ENCODE results near the gene TRERF1.

Gene TRERF1

DNA sequence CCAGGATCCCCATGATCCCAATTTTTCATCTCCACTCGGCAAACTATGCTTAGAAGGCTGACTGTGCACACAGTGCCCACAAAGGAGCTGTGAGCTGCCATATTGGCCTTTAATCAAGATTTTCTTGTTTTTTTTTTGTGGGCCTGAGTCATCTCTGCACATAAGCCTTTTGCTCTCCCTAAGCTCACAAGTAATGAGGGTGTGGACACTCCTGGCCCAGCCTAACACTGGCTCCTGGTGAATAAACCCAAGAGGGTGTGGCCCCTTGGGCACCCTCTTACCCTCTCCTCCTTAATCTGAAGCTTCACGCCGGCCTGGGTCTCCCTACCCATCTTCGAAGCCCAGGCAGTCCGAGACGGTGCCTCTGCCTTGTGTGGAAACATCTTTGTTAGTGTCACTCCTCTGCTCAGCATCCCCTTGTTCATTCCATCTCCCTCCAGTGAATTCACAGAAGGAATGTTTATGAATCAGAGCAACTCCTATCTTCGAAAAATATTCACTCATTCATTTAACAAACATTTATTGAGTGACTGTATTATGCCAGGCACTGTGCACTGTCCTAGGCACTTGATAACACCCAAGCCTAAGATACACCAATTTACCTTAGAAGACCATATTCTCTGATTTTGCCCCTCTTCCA is 211.9 kb downstream of the TRERF1 start:
- H3K4me3 ChIP-seq (ENCODE audit: low read length): no peak overlapping the region
- TF ChIP-seq, protein P1, sequence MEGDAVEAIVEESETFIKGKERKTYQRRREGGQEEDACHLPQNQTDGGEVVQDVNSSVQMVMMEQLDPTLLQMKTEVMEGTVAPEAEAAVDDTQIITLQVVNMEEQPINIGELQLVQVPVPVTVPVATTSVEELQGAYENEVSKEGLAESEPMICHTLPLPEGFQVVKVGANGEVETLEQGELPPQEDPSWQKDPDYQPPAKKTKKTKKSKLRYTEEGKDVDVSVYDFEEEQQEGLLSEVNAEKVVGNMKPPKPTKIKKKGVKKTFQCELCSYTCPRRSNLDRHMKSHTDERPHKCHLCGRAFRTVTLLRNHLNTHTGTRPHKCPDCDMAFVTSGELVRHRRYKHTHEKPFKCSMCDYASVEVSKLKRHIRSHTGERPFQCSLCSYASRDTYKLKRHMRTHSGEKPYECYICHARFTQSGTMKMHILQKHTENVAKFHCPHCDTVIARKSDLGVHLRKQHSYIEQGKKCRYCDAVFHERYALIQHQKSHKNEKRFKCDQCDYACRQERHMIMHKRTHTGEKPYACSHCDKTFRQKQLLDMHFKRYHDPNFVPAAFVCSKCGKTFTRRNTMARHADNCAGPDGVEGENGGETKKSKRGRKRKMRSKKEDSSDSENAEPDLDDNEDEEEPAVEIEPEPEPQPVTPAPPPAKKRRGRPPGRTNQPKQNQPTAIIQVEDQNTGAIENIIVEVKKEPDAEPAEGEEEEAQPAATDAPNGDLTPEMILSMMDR (conservative IDR thresholded peaks at IDR 0.05; ENCODE audit: low read depth, low read length): no peak
- DNase-seq (ENCODE audit: low read depth): peak; percentile 43

DNA sequence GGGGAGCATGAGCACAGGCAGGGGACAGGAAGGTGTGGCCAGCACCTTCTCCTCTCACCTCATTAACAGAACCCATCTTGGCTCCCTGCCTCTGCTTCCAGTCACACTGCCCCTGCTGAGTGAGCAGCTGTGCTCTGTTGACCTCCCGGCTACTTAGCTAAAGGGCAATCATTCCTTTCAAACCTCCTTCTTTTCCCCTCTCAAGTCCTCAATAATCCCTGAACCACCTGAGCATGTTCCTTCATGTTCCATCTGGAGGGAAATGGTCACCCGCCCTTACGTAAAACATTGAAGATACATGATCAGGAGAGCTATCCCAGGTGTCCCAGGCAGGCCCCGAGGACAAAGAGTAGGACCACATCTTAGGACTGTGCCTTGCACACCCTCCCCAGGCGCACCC is 212.4 kb downstream of the TRERF1 start:
- no peak overlapping the region for H3K4me3 ChIP-seq (ENCODE audit: low read length)
- DNase-seq (ENCODE audit: low read depth): peak; percentile 13
- TF ChIP-seq, protein P1 (conservative IDR thresholded peaks at IDR 0.05; ENCODE audit: low read depth, low read length): no peak

DNA sequence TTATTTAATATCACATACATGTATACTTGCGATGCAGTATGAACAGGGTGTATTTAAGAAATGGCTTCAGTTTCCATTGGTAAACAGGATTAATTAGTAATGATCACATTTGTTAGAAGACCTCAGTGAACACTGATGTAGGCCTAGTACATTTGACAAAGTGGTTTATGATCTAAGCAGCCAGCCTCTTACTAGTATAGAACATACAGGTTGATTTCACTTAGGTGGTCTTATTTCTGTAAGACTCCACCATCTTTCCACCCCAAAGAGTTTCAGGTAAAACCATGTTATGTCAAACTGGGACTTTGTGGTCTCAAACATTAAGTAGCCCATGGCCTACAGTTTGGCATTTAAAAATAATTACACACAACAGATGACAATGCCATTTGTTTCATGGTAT is 213.9 kb downstream of the TRERF1 start:
- no peak for DNase-seq (ENCODE audit: low read depth)
- no peak overlapping the region for H3K4me3 ChIP-seq (ENCODE audit: low read length)
- TF ChIP-seq, protein P1 (conservative IDR thresholded peaks at IDR 0.05; ENCODE audit: low read depth, low read length): no peak

DNA sequence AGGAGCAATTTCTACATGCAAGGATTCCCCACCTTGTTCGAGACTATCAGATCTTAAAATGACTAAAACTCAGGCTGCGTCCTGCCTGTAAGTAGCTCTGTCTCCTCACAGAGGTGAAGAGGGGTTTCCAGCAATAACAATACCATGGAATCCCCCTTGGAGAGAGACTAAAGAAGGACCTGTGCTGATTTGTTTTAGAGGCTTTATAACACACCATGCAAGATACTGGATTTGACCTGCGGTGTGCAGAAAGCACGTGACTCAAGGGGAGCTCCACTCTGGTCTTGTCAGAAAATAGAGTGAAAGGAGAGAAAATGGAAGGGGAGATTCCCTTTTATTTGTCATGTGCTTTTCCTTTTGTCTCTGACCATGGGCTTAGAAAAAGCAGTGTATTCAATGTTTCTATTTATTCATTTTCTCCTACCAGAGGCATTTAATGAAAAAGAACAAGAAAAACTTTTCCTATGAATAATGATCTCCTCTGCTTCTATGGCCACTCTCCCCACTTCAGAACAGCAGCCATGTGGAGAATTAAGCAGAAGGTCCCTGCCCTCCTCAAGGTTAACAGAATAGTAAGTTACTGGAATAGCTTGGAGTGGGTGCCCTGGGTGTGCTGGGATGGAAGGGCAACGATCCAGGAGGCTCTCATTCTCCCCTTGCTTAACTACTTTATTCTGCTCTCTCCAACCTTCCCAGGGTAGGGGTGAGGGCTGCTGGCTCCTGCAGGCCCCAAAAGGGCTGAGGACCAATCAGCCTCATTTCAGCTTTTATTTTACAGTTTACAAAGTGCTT is 214.8 kb downstream of the TRERF1 start:
- TF ChIP-seq, protein P1 (conservative IDR thresholded peaks at IDR 0.05; ENCODE audit: low read depth, low read length): no peak
- no peak overlapping the region for H3K4me3 ChIP-seq (ENCODE audit: low read length)
- no peak for DNase-seq (ENCODE audit: low read depth)

DNA sequence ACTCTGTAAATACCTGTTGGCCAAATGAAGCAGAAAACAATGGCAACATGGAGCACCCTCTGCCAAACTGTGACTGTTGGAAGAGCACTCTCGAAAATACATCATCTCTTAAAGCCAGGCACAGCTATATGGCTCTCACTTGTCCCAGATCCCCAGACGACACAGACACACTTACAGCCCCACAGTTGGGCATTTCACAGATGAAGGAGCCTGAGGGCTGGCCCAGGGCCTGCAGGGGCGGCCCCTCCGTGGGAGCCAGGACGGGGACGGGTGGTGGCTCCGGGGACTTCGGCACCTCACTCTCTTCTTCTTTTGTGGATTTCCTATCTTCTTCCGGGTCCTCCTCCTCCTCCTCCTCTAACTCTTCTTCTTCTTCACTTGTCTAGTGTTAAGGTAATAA is 215.7 kb downstream of the TRERF1 start:
- no peak overlapping the region for H3K4me3 ChIP-seq (ENCODE audit: low read length)
- TF ChIP-seq, protein P1 (conservative IDR thresholded peaks at IDR 0.05; ENCODE audit: low read depth, low read length): no peak
- no peak for DNase-seq (ENCODE audit: low read depth)

DNA sequence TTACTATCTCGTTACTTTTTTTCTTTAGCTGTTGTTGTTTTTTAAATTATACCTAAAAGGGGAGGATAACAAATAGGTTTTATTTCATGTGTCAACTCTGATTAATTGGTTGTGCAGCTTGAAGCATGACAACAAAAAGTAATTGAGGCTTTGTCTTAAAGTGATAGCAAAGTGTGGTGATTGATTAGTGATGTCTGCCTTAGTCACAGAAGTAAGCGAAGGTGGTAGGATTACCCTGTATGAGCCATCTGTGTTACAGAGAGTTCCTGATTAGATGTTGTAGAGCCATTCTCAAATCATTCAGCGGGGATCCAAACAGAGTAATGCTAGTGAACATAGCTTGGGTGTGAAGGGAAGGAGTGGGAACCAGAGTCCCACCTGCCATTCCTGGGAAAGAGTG is 219.7 kb downstream of the TRERF1 start:
- no peak overlapping the region for H3K4me3 ChIP-seq (ENCODE audit: low read length)
- DNase-seq (ENCODE audit: low read depth): no peak
- TF ChIP-seq, protein P1 (conservative IDR thresholded peaks at IDR 0.05; ENCODE audit: low read depth, low read length): no peak

Measured in retinal pigment epithelial cell (primary cell).